HepG2 (cell line): ENCODE measurements around the gene ALDH1A1. TPM values are rescaled to one million over a fixed set of nuclear protein-coding genes. Genes with fewer than 3 reads are reported as not detected.

Experiments
- CERS6 ChIP-seq: sonication (generic); formaldehyde crosslinking; IDR thresholded peaks from 2 replicates; pipeline ENCODE4 v1.5.0; 2020; ENCODE audit warnings: missing genetic modification reagents
- EZH2 ChIP-seq: conservative IDR thresholded peaks from 2 replicates; pipeline ENCODE4 v1.6.1; 2012; ENCODE audit warnings: mild to moderate bottlenecking, low read depth, low read length, moderate library complexity
- FOXP4 ChIP-seq: sonication (generic); formaldehyde crosslinking; IDR thresholded peaks from 2 replicates; pipeline ENCODE4 v1.4.0; 2020; ENCODE audit warnings: missing genetic modification reagents
- GTF2F1 ChIP-seq: fragments of 150-350 bp; IDR thresholded peaks from 2 replicates; pipeline ENCODE4 v1.6.1; 2014; ENCODE audit warnings: low read length
- HDAC1 ChIP-seq: sonication (generic); formaldehyde crosslinking; IDR thresholded peaks from 2 replicates; pipeline ENCODE4 v1.5.1; 2020; ENCODE audit warnings: mild to moderate bottlenecking, missing genetic modification reagents
- IKZF1 ChIP-seq: fragments of 450-650 bp; IDR thresholded peaks from 2 replicates; pipeline ENCODE4 v1.7.1; 2016
- PLSCR1 ChIP-seq: sonication (generic); formaldehyde crosslinking; IDR thresholded peaks from 2 replicates; pipeline ENCODE4 v1.5.0; 2020; ENCODE audit warnings: missing genetic modification reagents, mild to moderate bottlenecking, borderline replicate concordance
- POLR2AphosphoS2 ChIP-seq: IDR thresholded peaks from 2 replicates; pipeline ENCODE4 v1.6.1; 2011; ENCODE audit warnings: low read depth, low read length, improper control_type of control experiment
- POLR2G ChIP-seq: fragments of 200-400 bp; formaldehyde crosslinking; IDR thresholded peaks from 2 replicates; pipeline ENCODE4 v1.6.1; 2018; ENCODE audit warnings: mild to moderate bottlenecking, low read depth, low read length, moderate library complexity
- PPARG ChIP-seq: conservative IDR thresholded peaks from 2 replicates; pipeline ENCODE4 v1.6.1; 2016; ENCODE audit warnings: missing biosample characterization, missing genetic modification reagents
- SIX4 ChIP-seq: sonication (generic); formaldehyde crosslinking; IDR thresholded peaks from 2 replicates; pipeline ENCODE4 v1.4.0; 2020; ENCODE audit warnings: missing genetic modification reagents
- SP4 ChIP-seq: sonication (generic); formaldehyde crosslinking; IDR thresholded peaks from 2 replicates; pipeline ENCODE4 v1.8.1; 2023; ENCODE audit warnings: mild to moderate bottlenecking, missing genetic modification reagents
- SPEN ChIP-seq: sonication (generic); formaldehyde crosslinking; IDR thresholded peaks from 2 replicates; pipeline ENCODE4 v1.5.1; 2020; ENCODE audit warnings: low read depth, mild to moderate bottlenecking, missing genetic modification reagents
- ZNF17 ChIP-seq: sonication (generic); formaldehyde crosslinking; IDR thresholded peaks from 2 replicates; pipeline ENCODE4 v1.5.0; 2020; ENCODE audit warnings: mild to moderate bottlenecking, missing genetic modification reagents
- ZNF510 ChIP-seq: sonication (generic); formaldehyde crosslinking; IDR thresholded peaks from 2 replicates; pipeline ENCODE4 v1.4.0; 2020; ENCODE audit warnings: low read depth, mild to moderate bottlenecking, missing genetic modification reagents
- ZNF839 ChIP-seq: sonication (generic); formaldehyde crosslinking; IDR thresholded peaks from 2 replicates; pipeline ENCODE4 v1.4.0; 2020; ENCODE audit warnings: missing genetic modification reagents, mild to moderate bottlenecking, borderline replicate concordance
- ZNF841 ChIP-seq: sonication (generic); formaldehyde crosslinking; IDR thresholded peaks from 2 replicates; pipeline ENCODE4 v1.8.1; 2023; ENCODE audit warnings: missing genetic modification reagents, borderline replicate concordance
- polyA plus RNA-seq, 8 experiments: library from polyadenylated mRNA; depleted of rRNA in 3 of 8; stranded (reverse) in 7 of 8; unstranded in 1 of 8; fragments of >200 nt; fragmentation: Illumina TruSeq in 4 of 8; extraction: Trizol in 4 of 8; gene quantifications; 2 replicates each; pipeline versions ENCODE4 v1.2.1 to v1.2.3, GENCODE V29; 2011 to 2016; ENCODE audit warnings: low read depth in 4 of 8, missing spikeins in 1 of 8, mixed read lengths in 1 of 8; ENCODE audit not compliant: insufficient read depth in 1 of 8
- total RNA-seq, 5 experiments: library from RNA; depleted of rRNA; stranded (reverse); fragments of >200 nt; fragmentation: Illumina TruSeq; extraction: Trizol; gene quantifications; 2 replicates each; pipeline ENCODE4 v1.2.3, GENCODE V29; 2016; ENCODE audit warnings: low read depth in 1 of 5

The ALDH1A1 gene
- total and polyA plus RNA-seq, 2 of the 13 experiments (the other 11 are each of a cell fraction or from before 2014, with no cell fraction given) = 88.2 to 439 TPM

GRCh38 chr9:72952914-72953313 lies at the start of gene ALDH1A1 (continued):
- no peak for TF ChIP-seq FOXP4 (CRISPR knock-in tag)
- TF ChIP-seq SP4 (CRISPR knock-in tag) = no peak
- TF ChIP-seq CERS6 (CRISPR knock-in tag) = no peak
- TF ChIP-seq POLR2AphosphoS2 = no peak
- TF ChIP-seq SIX4 (CRISPR knock-in tag) = no peak
- TF ChIP-seq ZNF839 (CRISPR knock-in tag) = no peak
- TF ChIP-seq ZNF841 (CRISPR knock-in tag) = no peak
- no peak for TF ChIP-seq IKZF1
- no peak for TF ChIP-seq HDAC1 (CRISPR knock-in tag)
- no peak for TF ChIP-seq PPARG (CRISPR knock-in tag)
- no peak for TF ChIP-seq ZNF17 (CRISPR knock-in tag)
- TF ChIP-seq PLSCR1 (CRISPR knock-in tag) = no peak
- no peak for TF ChIP-seq SPEN (CRISPR knock-in tag)
- TF ChIP-seq POLR2G = peak; percentile 91
- TF ChIP-seq ZNF510 = no peak
- TF ChIP-seq EZH2 = no peak
- TF ChIP-seq GTF2F1 = no peak
